Kidney (tissue), 14 donors: ENCODE results near the gene NBAS. TPM values are rescaled to one million over a fixed set of nuclear protein-coding genes. Genes with fewer than 3 reads are reported as not detected.
A peak's percentile ranks its signal among the peaks of the same experiment; 100 is the strongest.

Experiments
- DNase-seq, 5 donors: peaks; one replicate each; pipeline ENCODE4 v3.0.0-alpha.2; 2013 to 2020
- FAIRE-seq: peaks from 2 replicates; lab custom pipeline; 2012; peaks lifted over from hg19 to GRCh38; lab: Jason Lieb, UNC
- H3K27ac ChIP-seq, 2 donors: one replicate each; pipeline ENCODE4 v1.7.0; 2013; ENCODE audit warnings: low read depth in 2 of 2, low read length in 2 of 2, inconsistent platforms in 1 of 2
- H3K27me3 ChIP-seq: one replicate; pipeline ENCODE4 v1.7.1; 2013; ENCODE audit warnings: low read length, inconsistent platforms; ENCODE audit not compliant: control insufficient read depth, insufficient read depth
- H3K36me3 ChIP-seq, 3 donors: one replicate each; pipeline versions ENCODE4 v1.7.0 to v1.7.1; 2013; ENCODE audit warnings: low read length in 3 of 3, control low read depth in 1 of 3, inconsistent platforms in 1 of 3; ENCODE audit not compliant: insufficient read depth in 3 of 3, control insufficient read depth in 2 of 3
- H3K4me1 ChIP-seq, 3 donors: one replicate each; pipeline versions ENCODE4 v1.7.0 to v1.7.1; 2013; ENCODE audit warnings: low read length in 3 of 3, inconsistent platforms in 1 of 3, low read depth in 1 of 3; ENCODE audit not compliant: control insufficient read depth in 2 of 3, insufficient read depth in 2 of 3
- H3K4me3 ChIP-seq, 3 donors: one replicate each; pipeline versions ENCODE4 v1.7.0 to v1.8.1; 2013; ENCODE audit warnings: low read length in 3 of 3, control low read depth in 1 of 3, inconsistent platforms in 1 of 3
- H3K9ac ChIP-seq, 3 donors: one replicate each; pipeline versions ENCODE4 v1.7.0 to v1.7.1; 2013; ENCODE audit warnings: low read length in 3 of 3, control low read depth in 1 of 3, inconsistent platforms in 1 of 3
- H3K9me3 ChIP-seq, 3 donors: one replicate each; pipeline versions ENCODE4 v1.7.0 to v1.7.1; 2013; ENCODE audit warnings: low read length in 3 of 3, control low read depth in 1 of 3, inconsistent platforms in 1 of 3; ENCODE audit not compliant: control insufficient read depth in 2 of 3, insufficient read depth in 1 of 3
- intact Hi-C: fragments of 100-400 bp; cut with DNase I; formaldehyde crosslinking; loops from one replicate; pipeline ENCODE4 v1.11.1; 2022
- polyA plus RNA-seq: library from polyadenylated mRNA; stranded (reverse); fragments of 350-450 nt; fragmentation: Illumina TruSeq; extraction: RNeasy Lipid Tissue Mini Kit (QIAGEN cat#74804); gene quantifications from one replicate; pipeline ENCODE4 v1.2.3, GENCODE V29; 2014; ENCODE audit warnings: low read depth, low replicate concordance; ENCODE audit not compliant: insufficient read depth
- total RNA-seq: library from RNA; stranded (reverse); fragmentation: NEBNext Ultra II Directional; extraction: Animal tissue kit (Norgen Biotek cat#: 25700); gene quantifications from one replicate; pipeline ENCODE4 v1.2.1, GENCODE V29; 2021
- TF ChIP-seq, protein P1 (sequence below): IDR thresholded peaks from 3 replicates; pipeline ENCODE4 v1.5.1; 2012; ENCODE audit warnings: mild to moderate bottlenecking, moderate library complexity, borderline replicate concordance; ENCODE audit not compliant: insufficient read depth; ENCODE audit errors: extremely low read depth
- donor health status: control.
- donor health status: control.
- donor health status: control.
- donor health status: control.
- donor health status: control.
- donor health status: DM: yes; HTN: yes; CAD: no.
- donor health status: Normal renal cell carcinoma (clear cell type).

The NBAS gene
- total and polyA plus RNA-seq, 2 donors from 2014 or later = 40.8 to 44.2 TPM

DNA sequence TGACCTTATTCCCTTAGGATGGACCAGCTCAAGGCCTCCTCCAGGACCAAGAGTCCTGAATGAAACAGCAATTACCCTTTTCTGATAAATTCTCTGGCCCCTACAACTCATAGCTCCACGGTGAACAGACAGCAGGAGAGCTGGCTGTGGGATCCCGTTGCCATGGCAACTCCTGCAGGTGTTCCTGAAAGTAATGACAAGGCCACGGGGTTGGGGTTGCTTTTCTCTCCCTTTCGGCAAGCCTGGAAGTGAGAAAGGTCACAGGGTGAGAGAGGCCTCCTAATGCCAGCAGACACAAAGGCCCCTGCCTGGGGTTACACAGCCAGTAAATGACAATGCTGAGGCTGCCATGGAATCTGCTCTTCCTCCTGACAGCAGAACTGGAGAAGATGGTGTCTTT, 403.0 kb downstream of the NBAS start:
- TF ChIP-seq, protein P1, sequence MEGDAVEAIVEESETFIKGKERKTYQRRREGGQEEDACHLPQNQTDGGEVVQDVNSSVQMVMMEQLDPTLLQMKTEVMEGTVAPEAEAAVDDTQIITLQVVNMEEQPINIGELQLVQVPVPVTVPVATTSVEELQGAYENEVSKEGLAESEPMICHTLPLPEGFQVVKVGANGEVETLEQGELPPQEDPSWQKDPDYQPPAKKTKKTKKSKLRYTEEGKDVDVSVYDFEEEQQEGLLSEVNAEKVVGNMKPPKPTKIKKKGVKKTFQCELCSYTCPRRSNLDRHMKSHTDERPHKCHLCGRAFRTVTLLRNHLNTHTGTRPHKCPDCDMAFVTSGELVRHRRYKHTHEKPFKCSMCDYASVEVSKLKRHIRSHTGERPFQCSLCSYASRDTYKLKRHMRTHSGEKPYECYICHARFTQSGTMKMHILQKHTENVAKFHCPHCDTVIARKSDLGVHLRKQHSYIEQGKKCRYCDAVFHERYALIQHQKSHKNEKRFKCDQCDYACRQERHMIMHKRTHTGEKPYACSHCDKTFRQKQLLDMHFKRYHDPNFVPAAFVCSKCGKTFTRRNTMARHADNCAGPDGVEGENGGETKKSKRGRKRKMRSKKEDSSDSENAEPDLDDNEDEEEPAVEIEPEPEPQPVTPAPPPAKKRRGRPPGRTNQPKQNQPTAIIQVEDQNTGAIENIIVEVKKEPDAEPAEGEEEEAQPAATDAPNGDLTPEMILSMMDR = no peak
- H3K27ac ChIP-seq = no peak overlapping the region
- no peaks in the 10 kb centered on the region for H3K36me3 ChIP-seq
- H3K4me1 ChIP-seq = no peaks in the 10 kb centered on the region
- no peak overlapping the region for H3K9ac ChIP-seq
- H3K9me3 ChIP-seq = no peaks in the 10 kb centered on the region
- DNase-seq (peak in 4 of 5 donors; percentile 36 to 56 (median 46)), FAIRE-seq (no peak)
- intact Hi-C loops = no loop called here
- no peaks in the 10 kb centered on the region for H3K27me3 ChIP-seq
- H3K4me3 ChIP-seq = no peak overlapping the region

DNA sequence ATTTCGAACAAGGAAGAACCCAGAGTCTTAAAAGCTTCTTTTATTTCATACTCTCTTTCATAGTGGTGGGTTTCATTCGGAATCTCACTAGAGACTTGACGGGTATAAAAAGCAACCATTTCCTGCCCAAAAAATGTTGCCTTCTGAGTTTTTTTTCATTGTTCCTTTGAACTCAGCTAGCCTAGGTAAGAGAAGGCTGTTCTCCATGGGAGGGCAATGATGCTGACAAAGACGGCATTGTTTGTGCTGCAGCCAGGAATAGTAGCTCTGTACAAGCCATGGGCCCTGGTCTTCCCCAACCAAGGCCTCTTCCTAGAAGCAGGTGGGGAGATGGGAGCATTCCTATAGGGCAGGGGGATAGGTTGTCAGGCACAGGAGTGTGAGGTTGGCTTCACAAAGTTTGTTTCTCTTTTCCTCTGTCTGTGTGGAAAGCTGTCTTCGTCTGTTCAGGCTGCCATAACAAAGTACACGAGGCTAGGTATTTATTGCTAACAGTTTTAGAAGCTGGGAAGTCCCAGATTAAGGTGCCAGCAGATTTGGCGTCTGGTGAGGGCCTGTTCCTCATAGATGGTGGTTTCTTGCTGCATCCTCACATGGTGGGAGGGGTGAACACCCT, 405.1 kb downstream of the NBAS start:
- intact Hi-C loops = no loop called here
- FAIRE-seq = no peak

DNA sequence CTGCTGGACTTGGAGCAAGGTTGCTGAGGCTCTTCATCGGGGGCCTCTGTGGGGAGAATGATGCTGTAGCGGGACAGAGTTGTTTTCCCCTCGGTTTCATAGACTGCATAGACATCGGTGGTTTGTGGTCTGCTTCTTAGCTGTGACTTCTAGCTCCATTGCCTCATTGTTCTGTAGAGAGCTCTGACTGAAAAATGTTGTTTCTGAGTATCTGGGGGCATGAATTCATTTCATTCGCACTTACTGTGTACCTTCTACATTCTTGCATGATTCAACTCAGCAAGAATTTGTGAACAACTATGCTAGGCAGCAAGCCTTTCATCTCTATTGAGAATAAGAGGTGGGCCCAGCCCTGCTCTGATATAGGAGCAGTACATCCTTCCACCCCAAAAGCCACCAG, 406.8 kb downstream of the NBAS start:
- H3K27me3 ChIP-seq = no peaks in the 10 kb centered on the region
- no peak for DNase-seq
- H3K4me3 ChIP-seq = no peak overlapping the region
- no peak overlapping the region for H3K9ac ChIP-seq
- H3K27ac ChIP-seq = no peak overlapping the region
- H3K36me3 ChIP-seq = no peaks in the 10 kb centered on the region
- intact Hi-C loops = no loop called here
- no peaks in the 10 kb centered on the region for H3K4me1 ChIP-seq
- TF ChIP-seq, protein P1 = no peak
- no peaks in the 10 kb centered on the region for H3K9me3 ChIP-seq
- FAIRE-seq = no peak

More for the DNA sequence above, 405.1 kb downstream of the NBAS start:
- DNase-seq = no peak
- Histone ChIP-seq H3K9me3 (no peaks in the 10 kb centered on the region), H3K27me3 (no peaks in the 10 kb centered on the region), H3K4me3 (no peak overlapping the region), H3K36me3 (no peaks in the 10 kb centered on the region), H3K27ac (no peak overlapping the region), H3K4me1 (no peaks in the 10 kb centered on the region), H3K9ac (no peak overlapping the region)
- TF ChIP-seq, protein P1 = no peak

DNA sequence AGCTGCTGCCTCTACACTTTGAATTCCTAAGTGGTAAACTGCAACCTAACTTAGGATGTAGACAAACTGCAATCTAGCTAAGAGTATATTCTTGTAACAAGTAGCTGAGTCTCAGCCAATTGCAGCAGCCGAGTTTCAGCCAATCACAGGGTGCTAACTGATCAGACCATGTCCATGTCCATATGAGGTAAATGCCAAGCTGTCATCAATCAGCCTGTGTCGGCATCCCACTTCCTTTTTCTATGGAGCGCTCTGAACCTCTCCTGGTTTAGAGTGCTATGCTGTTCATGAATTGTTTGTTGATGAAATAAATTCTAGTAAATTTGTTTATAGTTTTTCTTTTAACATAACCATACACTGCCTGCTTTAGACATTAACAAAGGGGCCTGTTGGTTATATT, 408.8 kb downstream of the NBAS start:
- TF ChIP-seq, protein P1 = no peak
- H3K4me1 ChIP-seq = no peaks in the 10 kb centered on the region
- no peaks in the 10 kb centered on the region for H3K27me3 ChIP-seq
- H3K9me3 ChIP-seq = no peaks in the 10 kb centered on the region
- DNase-seq = no peak
- no peaks in the 10 kb centered on the region for H3K36me3 ChIP-seq
- no peak overlapping the region for H3K4me3 ChIP-seq
- intact Hi-C loops = no loop called here
- no peak overlapping the region for H3K9ac ChIP-seq
- no peak overlapping the region for H3K27ac ChIP-seq
- FAIRE-seq = no peak
